Left renal pelvis (tissue), 4 donors: Measurements from ENCODE around the gene CABCOCO1. TPM values are rescaled to one million over a fixed set of nuclear protein-coding genes. Genes with fewer than 3 reads are reported as not detected.

Experiments used
- DNase-seq, 4 donors: peaks; one replicate each; pipeline ENCODE4 v3.0.0-alpha.2; 2013; ENCODE audit warnings: low read depth in 4 of 4, low spot score in 3 of 4
- polyA plus RNA-seq, 4 donors: library from polyadenylated mRNA; unstranded; fragments of 120-200 nt; gene quantifications; one replicate each; pipeline ENCODE4 v1.2.1, GENCODE V29; 2013; ENCODE audit not compliant: insufficient read length in 4 of 4

The CABCOCO1 gene
- polyA plus RNA-seq, 4 donors, result 0.59 to 5.2 (median 3.0) TPM

DNA sequence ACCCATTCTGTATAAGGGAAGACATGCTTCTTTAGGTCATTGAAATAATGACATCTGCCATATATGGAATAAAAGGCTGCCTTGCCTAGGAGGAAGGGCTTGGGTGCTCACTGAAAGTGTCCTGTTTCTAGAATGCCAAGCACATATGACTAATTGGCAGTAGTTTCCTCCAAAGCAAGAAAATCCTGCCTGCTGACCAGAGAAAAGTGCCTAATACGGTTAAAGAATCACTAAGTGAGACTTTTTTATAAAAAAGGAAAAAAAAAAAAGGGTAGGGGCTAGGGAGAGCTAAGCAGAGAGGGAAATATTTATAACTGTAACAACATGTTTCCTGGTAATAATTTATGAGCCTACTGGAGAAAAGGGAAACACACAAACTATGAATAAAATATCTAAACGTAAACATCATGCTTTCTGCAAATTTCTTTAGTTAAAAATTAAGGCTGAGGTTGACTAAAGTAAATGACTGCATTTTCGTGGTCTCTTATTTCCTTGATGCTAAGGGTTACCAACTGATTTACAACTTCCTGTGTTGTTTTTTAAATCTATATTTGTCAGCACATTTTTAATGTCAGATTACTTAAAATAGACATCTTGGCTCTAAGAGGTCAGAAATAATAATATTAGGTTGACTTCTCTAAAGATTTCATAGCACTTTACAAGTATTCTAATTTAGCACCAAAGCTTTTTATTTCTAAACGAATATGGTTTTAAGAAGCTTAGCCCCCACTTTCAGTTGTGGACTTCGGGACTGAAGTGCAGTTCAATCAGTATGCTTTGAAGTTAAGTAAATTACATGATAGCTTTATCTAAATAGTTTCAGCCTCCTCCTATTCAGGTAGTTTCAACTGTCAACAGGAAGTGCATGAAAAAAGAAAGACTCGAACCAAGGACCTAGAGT, 89.6 kb downstream of the CABCOCO1 start:
- DNase-seq, result peak in 1 of 4 donors; percentile 27

DNA sequence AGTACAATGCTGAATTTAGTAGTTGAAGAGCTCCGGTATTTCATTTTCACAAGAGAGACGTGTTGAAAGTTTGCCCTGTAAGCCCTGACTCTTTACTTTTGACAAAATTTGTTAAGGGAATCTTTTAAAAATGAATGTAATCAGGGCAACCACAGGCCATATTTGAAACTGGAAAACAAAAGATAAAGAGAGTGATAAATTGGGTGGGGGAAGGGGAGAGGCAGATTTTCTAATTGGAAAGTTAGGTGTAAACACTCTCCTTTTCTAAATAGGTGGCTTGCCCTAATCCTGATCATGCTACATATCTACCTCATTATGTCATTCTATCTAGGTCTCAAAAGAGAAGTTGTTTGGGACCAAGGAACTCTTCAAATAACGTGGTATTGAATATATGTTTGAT, 90.7 kb downstream of the CABCOCO1 start:
- DNase-seq, result no peak

DNA sequence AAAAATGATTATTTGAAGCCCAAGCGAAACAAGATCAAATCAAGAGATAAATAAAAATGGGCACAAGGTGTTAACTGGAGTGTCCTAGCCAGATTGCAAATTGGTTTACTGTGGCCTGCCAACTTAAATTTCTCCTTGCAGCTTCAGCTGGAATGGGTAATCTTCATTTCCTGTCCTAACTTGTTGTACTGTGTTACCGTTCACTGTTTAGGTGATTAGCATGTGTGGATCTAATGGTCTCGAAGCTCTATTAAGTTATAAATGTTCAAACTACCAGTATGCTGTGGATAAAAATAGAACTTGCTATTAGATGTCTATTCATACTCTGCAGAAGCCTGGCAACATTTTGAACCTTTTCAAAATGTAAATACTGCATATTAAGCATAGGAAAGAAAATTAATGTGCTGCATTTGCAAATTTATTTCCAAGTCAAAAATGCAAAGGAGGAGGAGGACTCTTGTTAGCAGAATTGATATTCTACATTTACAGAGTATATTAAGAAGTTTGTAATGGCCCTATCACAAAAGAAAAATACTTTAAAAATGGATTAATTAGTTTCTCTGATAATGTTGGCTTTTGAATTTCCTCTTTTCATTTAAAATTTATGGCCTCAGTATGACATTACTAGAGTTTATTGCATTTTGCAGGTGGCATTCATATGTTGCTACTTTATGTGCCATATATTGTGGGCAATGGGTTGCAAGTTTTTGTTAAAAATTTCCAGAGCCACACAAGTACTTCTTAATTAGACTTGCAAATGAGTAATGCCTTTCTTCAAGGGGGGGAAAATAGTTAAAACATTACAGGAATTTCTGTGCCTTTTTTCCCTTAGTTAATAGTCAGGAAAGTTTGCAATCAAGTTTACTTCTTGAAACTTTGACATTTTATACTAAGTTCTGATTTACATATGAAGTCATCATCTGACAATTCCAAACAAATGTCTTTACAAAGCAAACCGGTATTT, 92.1 kb downstream of the CABCOCO1 start:
- no peak for DNase-seq

- DNase-seq, result no peak
These were observed 94.3 kb downstream of the CABCOCO1 start for GRCh38 chr10:61757001-61757400.

- DNase-seq, result no peak
These were observed 95.0 kb downstream of the CABCOCO1 start for GRCh38 chr10:61757525-61758397.

DNA sequence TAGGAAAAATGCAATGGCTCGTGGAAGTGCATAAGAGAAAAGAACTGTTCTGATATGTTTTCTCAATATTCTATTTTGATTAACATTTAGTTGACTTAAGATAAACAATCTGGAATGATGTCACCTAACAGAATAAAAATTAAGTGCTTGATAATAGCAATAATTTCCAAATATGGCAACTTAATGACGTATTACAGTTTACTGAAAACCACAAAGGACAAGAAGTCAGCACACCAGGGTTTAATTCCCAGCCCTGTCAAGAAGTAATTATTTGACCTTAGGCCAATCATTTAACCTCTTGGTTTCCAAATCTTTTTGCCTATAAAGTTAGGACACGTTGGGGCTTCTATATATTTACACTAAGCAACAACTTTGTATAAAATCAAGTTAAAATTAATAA, 95.7 kb downstream of the CABCOCO1 start:
- DNase-seq, result no peak

DNA sequence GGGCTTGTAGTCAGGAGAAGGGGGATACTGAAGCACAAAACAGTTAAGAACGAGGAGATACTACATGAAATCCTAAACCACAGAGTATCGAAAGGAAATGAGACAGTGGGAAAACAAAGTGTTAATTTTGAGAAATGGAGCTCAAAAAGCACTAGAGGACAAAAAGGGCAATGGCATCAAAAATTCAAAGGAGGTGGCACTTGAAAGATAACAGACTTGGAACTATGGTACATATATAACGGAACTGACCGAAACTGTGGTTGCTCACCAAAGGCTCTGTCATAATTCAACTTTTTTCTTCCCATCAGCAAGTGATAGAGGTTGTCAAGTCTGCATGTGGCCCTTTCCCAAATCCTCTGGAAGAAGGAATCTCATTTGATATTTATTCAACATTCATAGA, 97.0 kb downstream of the CABCOCO1 start:
- DNase-seq, result no peak

GRCh38 chr10:61760943-61761824, 98.5 kb downstream of the CABCOCO1 start:
- no peak for DNase-seq

GRCh38 chr10:61761825-61762217, 99.1 kb downstream of the CABCOCO1 start:
- DNase-seq, result no peak

DNA sequence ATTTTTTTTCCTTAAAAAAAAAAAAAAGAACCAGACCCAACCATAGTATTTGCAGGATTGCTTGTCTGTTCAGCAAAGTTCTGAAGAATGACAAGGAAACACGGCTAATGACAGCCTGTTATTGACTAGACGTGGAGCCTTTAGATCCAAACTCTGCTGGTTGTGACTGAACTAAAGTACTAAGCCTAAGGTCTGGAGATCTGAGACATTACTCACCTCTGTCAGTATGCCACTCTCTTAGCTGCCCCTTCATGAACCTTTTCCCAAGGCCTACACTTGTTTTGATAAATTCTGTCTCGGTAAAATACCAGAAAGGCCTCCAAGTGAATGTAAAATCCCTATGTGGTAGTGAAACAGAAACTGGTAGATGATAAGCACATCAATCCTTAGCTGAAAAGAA, 101.0 kb downstream of the CABCOCO1 start:
- no peak for DNase-seq

GRCh38 chr10:61764486-61764885, 101.8 kb downstream of the CABCOCO1 start:
- no peak for DNase-seq

GRCh38 chr10:61765176-61766087, 102.7 kb downstream of the CABCOCO1 start:
- DNase-seq, result no peak

DNA sequence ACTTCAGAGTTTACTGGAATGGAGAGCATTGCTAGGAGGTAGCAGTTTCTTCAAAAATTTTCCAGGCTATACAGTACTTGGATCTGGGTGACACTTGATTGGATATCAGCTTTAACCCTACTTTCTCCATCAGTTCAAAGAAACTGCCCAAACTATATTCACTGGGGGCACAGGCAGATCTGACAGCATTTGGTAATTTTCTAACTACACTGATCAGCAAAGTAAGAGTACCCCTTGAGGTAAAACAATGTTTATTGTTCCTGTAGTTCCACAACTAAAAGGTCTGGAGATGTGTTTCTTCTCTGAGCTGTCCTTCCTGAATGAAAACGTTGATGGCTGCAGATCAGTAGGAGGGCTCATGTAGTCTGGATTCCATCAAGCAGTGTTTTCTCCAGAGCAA, 104.2 kb downstream of the CABCOCO1 start:
- no peak for DNase-seq

- no peak for DNase-seq
These were observed 111.3 kb downstream of the CABCOCO1 start for GRCh38 chr10:61774031-61774430.

DNA sequence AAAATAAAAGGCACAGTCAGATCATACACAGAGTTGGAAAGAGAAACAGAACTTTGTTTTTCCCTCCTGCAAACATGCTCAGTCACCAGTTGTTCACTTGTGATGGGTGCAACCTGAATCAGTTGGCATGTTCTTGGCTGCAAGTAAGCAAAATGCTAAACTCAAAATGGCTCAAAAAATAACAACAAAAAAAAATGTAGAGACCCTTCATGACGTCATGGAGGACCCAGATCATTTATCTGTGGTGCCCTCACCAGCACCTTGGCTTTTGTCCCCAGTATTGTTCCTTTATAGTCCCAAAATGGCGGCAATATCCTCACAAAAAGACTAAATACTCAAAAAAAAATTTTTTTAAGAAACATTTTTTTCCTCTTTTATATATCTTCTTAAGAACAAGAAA, 112.4 kb downstream of the CABCOCO1 start:
- DNase-seq, result no peak

DNA sequence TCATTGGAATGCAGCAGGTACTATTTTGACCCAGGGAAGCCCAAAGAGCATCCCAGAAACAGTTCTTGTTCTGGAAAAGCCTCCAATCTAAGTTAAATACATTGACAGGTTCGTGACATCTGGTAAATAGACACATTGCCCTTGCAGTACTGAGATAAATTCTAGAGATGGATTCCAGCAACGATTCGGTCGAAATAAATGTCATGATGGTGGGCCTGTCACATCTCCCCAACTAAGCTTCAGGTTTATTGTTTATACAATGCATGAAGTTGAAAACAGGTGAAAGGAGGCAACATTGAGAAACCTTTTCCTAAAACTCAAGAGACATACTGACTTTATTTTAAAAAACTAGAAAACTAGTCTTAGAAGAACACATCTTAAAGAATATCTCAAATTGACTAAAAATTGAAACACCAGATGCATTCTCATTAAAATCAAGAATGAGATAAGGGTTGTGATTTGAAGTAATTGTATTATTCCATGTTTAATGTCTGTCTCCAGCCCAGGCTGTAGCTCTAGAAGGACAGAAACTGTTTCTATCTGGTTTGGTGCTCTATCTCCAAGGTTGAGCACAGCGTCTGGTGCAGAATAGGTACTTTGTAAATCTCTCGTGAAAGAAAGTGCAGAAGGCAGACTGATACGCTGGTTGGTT, 114.0 kb downstream of the CABCOCO1 start:
- DNase-seq, result no peak

DNA sequence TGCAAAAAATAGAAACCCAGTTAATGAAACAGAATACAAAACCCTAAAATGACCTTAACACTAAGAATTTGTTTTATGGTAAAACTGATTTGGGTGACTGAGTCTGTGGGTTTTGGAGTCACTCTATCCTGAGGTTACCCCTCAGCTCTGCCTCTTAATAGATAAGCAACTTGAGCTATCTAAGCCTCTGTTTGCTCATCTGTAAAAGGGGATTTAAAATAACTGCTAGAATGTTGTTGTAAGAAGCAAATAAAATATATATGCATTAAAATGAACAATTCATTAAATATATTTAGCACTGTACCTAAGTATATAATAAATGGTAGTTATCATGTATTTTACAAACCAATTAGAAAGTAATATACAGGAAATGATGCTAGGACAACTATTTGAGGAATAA, 115.4 kb downstream of the CABCOCO1 start:
- DNase-seq, result no peak

GRCh38 chr10:61779276-61779675, 116.5 kb downstream of the CABCOCO1 start:
- no peak for DNase-seq
